NT2/D1 (cell line): ENCODE results near the gene PAK1.

Source experiments
- SUZ12 ChIP-seq: IDR thresholded peaks from 2 replicates; pipeline ENCODE4 v1.6.1; 2011; ENCODE audit not compliant: insufficient read length, insufficient read depth; ENCODE audit errors: extremely low read depth
- YY1 ChIP-seq: IDR thresholded peaks from 2 replicates; pipeline ENCODE4 v1.6.1; 2011; ENCODE audit not compliant: insufficient read length, insufficient read depth
- ZNF274 ChIP-seq: IDR thresholded peaks from 2 replicates; pipeline ENCODE4 v1.6.1; 2011; ENCODE audit warnings: mild to moderate bottlenecking, low read depth, low read length

- TF ChIP-seq ZNF274, result no peak
- no peak for TF ChIP-seq SUZ12
- no peak for TF ChIP-seq YY1
Measured at GRCh38 chr11:77320351-77320750, 153.5 kb downstream of the PAK1 start.
